GM21717 (cell line): ENCODE results near the gene METAP1.
"Not testable (repeated sequence)": the region's sequence is repeated elsewhere in the genome, so short reads cannot be mapped to it uniquely, and the experiment has no call there.

Experiments
- ATAC-seq: cut with Tn5 transposase; IDR thresholded peaks from one replicate; pipeline ENCODE4 v1.9.1; 2021; ENCODE audit warnings: mild to moderate bottlenecking, moderate library complexity; ENCODE audit not compliant: unreplicated experiment

METAP1 gene

GRCh38 chr4:99090481-99091215 lies 95.1 kb downstream of the METAP1 start:
- ATAC-seq, result no peak

- no peak for ATAC-seq
These were observed 95.7 kb downstream of the METAP1 start for GRCh38 chr4:99091216-99091575.

GRCh38 chr4:99091841-99092240 lies 96.3 kb downstream of the METAP1 start:
- ATAC-seq, result not testable (repeated sequence)

- no peak for ATAC-seq
These were observed 103.8 kb downstream of the METAP1 start for GRCh38 chr4:99099311-99099710.

GRCh38 chr4:99099814-99100213 lies 104.3 kb downstream of the METAP1 start:
- not testable (repeated sequence) for ATAC-seq

GRCh38 chr4:99100876-99101275 lies 105.4 kb downstream of the METAP1 start:
- ATAC-seq, result no peak

- ATAC-seq, result no peak
These were observed 107.1 kb downstream of the METAP1 start for GRCh38 chr4:99102634-99103033.

- ATAC-seq, result no peak
These were observed 107.6 kb downstream of the METAP1 start for GRCh38 chr4:99103166-99103565.

- ATAC-seq, result no peak
These were observed 108.6 kb downstream of the METAP1 start for GRCh38 chr4:99104153-99104552.

GRCh38 chr4:99109286-99109685 lies 113.8 kb downstream of the METAP1 start:
- not testable (repeated sequence) for ATAC-seq
